ENCODE results near the gene F3. TPM values are rescaled to one million over a fixed set of nuclear protein-coding genes. Genes with fewer than 3 reads are reported as not detected.

F3 gene
- total and polyA plus RNA-seq, 4 donors, result 1.0 to 2.7 (median 1.4) TPM

DNA sequence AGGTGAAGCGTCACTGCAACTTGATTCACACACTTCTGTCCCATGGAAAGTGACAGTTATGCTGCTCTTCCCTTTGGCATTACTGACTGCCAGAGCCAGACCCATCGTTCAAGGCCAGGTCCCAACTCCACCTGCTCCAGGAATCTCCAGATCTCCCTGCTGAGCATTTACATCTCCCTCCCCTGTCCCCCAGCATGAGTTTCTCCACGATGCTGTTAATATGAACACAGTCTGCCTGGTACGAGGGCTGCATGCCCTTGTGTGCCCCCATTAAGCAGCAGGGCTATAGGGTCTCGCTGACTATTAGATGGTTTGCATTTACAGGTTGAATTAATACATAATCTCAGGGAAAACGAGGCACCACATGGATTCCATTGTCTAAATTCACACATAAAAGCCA is 4.3 kb downstream of the F3 start:
- Histone ChIP-seq H3K27ac (ENCODE audit: low read depth in 1 of 2, low read length in 2 of 2) (no peak overlapping the region), H3K9ac (ENCODE audit: low read depth in 1 of 2, low read length in 2 of 2) (no peak overlapping the region)

More for the DNA sequence above, 4.3 kb downstream of the F3 start:
- no peak overlapping the region for H3K4me3 ChIP-seq (ENCODE audit: low read depth in 1 of 3, low read length in 3 of 3)
- 84% methylated on average over 6 of the region's 6 CpGs for WGBS
- no peaks in the 10 kb centered on the region for H3K9me3 ChIP-seq (ENCODE audit: control insufficient read depth in 4 of 4, low read length in 3 of 4)
- no peak for DNase-seq (ENCODE audit: low spot score)
- H3K4me1 ChIP-seq (ENCODE audit: control insufficient read depth in 4 of 4, insufficient read depth in 4 of 4, low read length in 3 of 4), result peaks cover 2 to 9% (median 3%) of the 10 kb centered on the region in 4 donors
- TF ChIP-seq TAF1 (conservative IDR thresholded peaks at IDR 0.05) (no peak), HNF4A (conservative IDR thresholded peaks at IDR 0.05) (no peak), HNF4G (IDR thresholded peaks at IDR 0.05) (no peak), FOXA1 (IDR thresholded peaks at IDR 0.05) (no peak), EGR1 (IDR thresholded peaks at IDR 0.05; ENCODE audit: low read depth in 2 of 2) (no peak), JUND (IDR thresholded peaks at IDR 0.05) (no peak), RAD21 (IDR thresholded peaks at IDR 0.05) (no peak), FOXA2 (IDR thresholded peaks at IDR 0.05) (no peak), NR2F2 (IDR thresholded peaks at IDR 0.05) (no peak), RXRA (IDR thresholded peaks at IDR 0.05) (no peak), SP1 (IDR thresholded peaks at IDR 0.05) (no peak), YY1 (IDR thresholded peaks at IDR 0.05) (no peak), GABPA (IDR thresholded peaks at IDR 0.05 in 1 of 2, conservative IDR thresholded peaks at IDR 0.05 in 1 of 2) (no peak)
- TF ChIP-seq, protein P1, sequence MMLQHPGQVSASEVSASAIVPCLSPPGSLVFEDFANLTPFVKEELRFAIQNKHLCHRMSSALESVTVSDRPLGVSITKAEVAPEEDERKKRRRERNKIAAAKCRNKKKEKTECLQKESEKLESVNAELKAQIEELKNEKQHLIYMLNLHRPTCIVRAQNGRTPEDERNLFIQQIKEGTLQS (IDR thresholded peaks at IDR 0.05), result no peak
- TF ChIP-seq, protein P2, sequence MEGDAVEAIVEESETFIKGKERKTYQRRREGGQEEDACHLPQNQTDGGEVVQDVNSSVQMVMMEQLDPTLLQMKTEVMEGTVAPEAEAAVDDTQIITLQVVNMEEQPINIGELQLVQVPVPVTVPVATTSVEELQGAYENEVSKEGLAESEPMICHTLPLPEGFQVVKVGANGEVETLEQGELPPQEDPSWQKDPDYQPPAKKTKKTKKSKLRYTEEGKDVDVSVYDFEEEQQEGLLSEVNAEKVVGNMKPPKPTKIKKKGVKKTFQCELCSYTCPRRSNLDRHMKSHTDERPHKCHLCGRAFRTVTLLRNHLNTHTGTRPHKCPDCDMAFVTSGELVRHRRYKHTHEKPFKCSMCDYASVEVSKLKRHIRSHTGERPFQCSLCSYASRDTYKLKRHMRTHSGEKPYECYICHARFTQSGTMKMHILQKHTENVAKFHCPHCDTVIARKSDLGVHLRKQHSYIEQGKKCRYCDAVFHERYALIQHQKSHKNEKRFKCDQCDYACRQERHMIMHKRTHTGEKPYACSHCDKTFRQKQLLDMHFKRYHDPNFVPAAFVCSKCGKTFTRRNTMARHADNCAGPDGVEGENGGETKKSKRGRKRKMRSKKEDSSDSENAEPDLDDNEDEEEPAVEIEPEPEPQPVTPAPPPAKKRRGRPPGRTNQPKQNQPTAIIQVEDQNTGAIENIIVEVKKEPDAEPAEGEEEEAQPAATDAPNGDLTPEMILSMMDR (IDR thresholded peaks at IDR 0.05; ENCODE audit: low read depth, low read length, missing input control), result no peak
- TF ChIP-seq, protein P3, sequence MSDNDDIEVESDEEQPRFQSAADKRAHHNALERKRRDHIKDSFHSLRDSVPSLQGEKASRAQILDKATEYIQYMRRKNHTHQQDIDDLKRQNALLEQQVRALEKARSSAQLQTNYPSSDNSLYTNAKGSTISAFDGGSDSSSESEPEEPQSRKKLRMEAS (IDR thresholded peaks at IDR 0.05), result no peak
- TF ChIP-seq, protein P4, sequence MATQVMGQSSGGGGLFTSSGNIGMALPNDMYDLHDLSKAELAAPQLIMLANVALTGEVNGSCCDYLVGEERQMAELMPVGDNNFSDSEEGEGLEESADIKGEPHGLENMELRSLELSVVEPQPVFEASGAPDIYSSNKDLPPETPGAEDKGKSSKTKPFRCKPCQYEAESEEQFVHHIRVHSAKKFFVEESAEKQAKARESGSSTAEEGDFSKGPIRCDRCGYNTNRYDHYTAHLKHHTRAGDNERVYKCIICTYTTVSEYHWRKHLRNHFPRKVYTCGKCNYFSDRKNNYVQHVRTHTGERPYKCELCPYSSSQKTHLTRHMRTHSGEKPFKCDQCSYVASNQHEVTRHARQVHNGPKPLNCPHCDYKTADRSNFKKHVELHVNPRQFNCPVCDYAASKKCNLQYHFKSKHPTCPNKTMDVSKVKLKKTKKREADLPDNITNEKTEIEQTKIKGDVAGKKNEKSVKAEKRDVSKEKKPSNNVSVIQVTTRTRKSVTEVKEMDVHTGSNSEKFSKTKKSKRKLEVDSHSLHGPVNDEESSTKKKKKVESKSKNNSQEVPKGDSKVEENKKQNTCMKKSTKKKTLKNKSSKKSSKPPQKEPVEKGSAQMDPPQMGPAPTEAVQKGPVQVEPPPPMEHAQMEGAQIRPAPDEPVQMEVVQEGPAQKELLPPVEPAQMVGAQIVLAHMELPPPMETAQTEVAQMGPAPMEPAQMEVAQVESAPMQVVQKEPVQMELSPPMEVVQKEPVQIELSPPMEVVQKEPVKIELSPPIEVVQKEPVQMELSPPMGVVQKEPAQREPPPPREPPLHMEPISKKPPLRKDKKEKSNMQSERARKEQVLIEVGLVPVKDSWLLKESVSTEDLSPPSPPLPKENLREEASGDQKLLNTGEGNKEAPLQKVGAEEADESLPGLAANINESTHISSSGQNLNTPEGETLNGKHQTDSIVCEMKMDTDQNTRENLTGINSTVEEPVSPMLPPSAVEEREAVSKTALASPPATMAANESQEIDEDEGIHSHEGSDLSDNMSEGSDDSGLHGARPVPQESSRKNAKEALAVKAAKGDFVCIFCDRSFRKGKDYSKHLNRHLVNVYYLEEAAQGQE (IDR thresholded peaks at IDR 0.05), result no peak
- TF ChIP-seq, protein P5, sequence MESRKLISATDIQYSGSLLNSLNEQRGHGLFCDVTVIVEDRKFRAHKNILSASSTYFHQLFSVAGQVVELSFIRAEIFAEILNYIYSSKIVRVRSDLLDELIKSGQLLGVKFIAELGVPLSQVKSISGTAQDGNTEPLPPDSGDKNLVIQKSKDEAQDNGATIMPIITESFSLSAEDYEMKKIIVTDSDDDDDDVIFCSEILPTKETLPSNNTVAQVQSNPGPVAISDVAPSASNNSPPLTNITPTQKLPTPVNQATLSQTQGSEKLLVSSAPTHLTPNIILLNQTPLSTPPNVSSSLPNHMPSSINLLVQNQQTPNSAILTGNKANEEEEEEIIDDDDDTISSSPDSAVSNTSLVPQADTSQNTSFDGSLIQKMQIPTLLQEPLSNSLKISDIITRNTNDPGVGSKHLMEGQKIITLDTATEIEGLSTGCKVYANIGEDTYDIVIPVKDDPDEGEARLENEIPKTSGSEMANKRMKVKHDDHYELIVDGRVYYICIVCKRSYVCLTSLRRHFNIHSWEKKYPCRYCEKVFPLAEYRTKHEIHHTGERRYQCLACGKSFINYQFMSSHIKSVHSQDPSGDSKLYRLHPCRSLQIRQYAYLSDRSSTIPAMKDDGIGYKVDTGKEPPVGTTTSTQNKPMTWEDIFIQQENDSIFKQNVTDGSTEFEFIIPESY (IDR thresholded peaks at IDR 0.05), result no peak
- H3K27me3 ChIP-seq (ENCODE audit: control insufficient read depth in 4 of 4, insufficient read depth in 4 of 4, low read length in 3 of 4), result no peaks in the 10 kb centered on the region
- no peaks in the 10 kb centered on the region for H3K36me3 ChIP-seq (ENCODE audit: control insufficient read depth in 4 of 4, insufficient read depth in 3 of 4, low read depth in 1 of 4, low read length in 3 of 4)

Data from liver (tissue), 9 donors.